Osteoblast (primary cell): ENCODE results near the gene TMEM86A. TPM values are rescaled to one million over a fixed set of nuclear protein-coding genes. Genes with fewer than 3 reads are reported as not detected.

Experiments
- DNase-seq: peaks from one replicate; pipeline ENCODE4 v3.0.0; 2011; ENCODE audit warnings: low spot score, mixed read lengths; ENCODE audit not compliant: insufficient read length; ENCODE audit errors: missing footprints
- H2AFZ ChIP-seq: 2 replicates; pipeline ENCODE4 v1.6.0; 2011; ENCODE audit warnings: mild to moderate bottlenecking, low read length
- H3K27ac ChIP-seq: 2 replicates; pipeline ENCODE4 v1.5.1; 2011; ENCODE audit warnings: mild to moderate bottlenecking, low read depth, low read length, moderate library complexity
- H3K27me3 ChIP-seq: 2 replicates; pipeline ENCODE4 v1.6.0; 2012; ENCODE audit warnings: mild to moderate bottlenecking, control low read depth, inconsistent platforms, low read length, moderate library complexity; ENCODE audit not compliant: insufficient read depth
- H3K36me3 ChIP-seq: 2 replicates; pipeline ENCODE4 v1.5.1; 2011; ENCODE audit warnings: mild to moderate bottlenecking, low read length, control low read depth, moderate library complexity; ENCODE audit not compliant: insufficient read depth
- H3K4me1 ChIP-seq: 2 replicates; pipeline ENCODE4 v1.5.1; 2011; ENCODE audit warnings: mild to moderate bottlenecking, low read length, control low read depth, moderate library complexity; ENCODE audit not compliant: insufficient read depth
- H3K4me2 ChIP-seq: 2 replicates; pipeline ENCODE4 v1.6.0; 2011; ENCODE audit warnings: mild to moderate bottlenecking, low read length; ENCODE audit not compliant: insufficient read depth
- H3K4me3 ChIP-seq: fragments of 200-600 bp; sonication (generic); 3 replicates; pipeline ENCODE4 v1.5.1; 2012; ENCODE audit warnings: mild to moderate bottlenecking, low read length, inconsistent platforms; ENCODE audit not compliant: insufficient read depth
- H3K79me2 ChIP-seq: 2 replicates; pipeline ENCODE4 v1.6.0; 2012; ENCODE audit warnings: mild to moderate bottlenecking, low read length, control low read depth, inconsistent platforms; ENCODE audit not compliant: insufficient read depth
- H3K9me3 ChIP-seq: 2 replicates; pipeline ENCODE4 v1.5.1; 2011; ENCODE audit warnings: low read depth, low read length, control low read depth
- H4K20me1 ChIP-seq: 2 replicates; pipeline ENCODE4 v1.6.0; 2012; ENCODE audit warnings: mild to moderate bottlenecking, low read length, control low read depth; ENCODE audit not compliant: insufficient read depth
- total RNA-seq: library from RNA; depleted of rRNA; stranded (reverse); fragments of >200 nt; gene quantifications from 2 replicates; pipeline ENCODE4 v1.2.3, GENCODE V29; 2012
- TF ChIP-seq, protein P1 (sequence below): IDR thresholded peaks from 2 replicates; pipeline ENCODE4 v1.5.1; 2011; ENCODE audit warnings: mild to moderate bottlenecking, low read depth, low read length, moderate library complexity; ENCODE audit errors: extremely low read depth

The TMEM86A gene, protein sequence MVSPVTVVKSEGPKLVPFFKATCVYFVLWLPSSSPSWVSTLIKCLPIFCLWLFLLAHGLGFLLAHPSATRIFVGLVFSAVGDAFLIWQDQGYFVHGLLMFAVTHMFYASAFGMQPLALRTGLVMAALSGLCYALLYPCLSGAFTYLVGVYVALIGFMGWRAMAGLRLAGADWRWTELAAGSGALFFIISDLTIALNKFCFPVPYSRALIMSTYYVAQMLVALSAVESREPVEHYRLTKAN
- total RNA-seq = 3.3 and 4.1 TPM in 2 replicates

DNA sequence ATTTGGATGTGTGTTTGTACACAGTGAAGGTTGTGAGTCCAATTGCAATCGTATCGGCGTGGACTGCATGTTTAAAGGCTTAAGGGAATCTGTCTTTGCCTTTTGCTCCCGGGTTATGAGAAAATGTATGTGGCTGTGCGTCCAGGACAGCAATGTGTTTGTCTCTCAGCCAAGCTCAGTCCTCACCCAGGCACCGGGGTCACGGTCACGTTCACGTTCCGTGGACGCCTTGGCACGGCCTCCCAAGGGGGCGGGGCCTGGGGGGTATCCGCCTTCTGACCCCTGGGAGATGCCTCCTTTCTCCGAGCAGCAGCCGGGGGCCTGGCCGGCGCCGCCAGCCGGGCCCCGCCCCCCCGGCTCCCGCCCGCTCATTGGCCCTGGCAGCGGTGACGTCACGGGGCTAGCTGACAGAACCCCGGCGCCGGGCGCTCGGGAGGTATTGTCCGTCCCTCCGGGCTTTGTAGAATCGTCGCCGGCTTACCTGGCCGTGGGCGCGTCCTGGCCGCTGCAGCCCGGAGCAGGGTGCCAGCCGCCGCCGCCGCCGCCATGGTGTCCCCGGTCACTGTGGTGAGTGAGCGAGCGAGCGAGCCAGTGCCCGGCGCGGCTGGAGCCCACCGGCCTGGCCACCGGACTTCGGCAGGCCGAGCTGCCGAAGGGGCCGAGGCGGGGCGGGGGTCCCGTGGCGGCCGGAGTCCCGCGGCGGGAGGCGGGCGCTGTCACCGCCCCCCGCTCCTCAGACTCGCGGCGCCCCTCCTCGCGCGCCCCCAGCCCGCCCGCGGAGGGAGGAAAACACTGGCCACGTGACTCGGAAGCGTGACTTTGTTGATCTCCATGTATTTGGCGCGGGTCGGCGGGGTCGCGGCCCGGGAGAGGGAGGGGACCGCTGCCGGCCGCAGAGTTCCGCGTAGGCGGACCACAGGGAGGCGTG is at the start of gene TMEM86A:
TSS of gene TMEM86A (plus strand) at position 439 of the 928 bp plus-strand sequence. CDS start at position 547, 108 bp downstream.
- Histone ChIP-seq H3K4me1 (peaks cover 14% of the 10 kb centered on the region), H3K4me3 (peak within 1 kb of the TSS; percentile 80)
- peak; percentile 100 for DNase-seq

DNA sequence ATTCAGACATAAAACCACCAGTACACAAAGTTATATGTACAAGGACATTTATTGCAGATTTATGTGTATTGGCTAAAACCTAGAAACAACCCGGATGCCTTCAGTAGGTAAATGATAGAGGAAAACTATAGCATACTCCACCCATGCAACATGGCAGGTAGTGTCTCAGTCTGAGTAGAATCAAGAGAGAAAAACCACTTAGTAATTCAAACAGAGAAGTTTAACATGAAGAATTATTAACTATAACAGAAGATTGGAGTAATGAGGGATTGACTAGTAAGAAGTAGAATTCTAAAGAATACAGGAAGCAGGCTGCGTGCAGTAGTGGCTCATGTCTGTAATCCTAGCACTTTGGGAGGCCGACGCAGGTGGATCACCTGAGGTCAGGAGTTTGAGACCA is 48.2 kb upstream of the TMEM86A start:
- TF ChIP-seq, protein P1, sequence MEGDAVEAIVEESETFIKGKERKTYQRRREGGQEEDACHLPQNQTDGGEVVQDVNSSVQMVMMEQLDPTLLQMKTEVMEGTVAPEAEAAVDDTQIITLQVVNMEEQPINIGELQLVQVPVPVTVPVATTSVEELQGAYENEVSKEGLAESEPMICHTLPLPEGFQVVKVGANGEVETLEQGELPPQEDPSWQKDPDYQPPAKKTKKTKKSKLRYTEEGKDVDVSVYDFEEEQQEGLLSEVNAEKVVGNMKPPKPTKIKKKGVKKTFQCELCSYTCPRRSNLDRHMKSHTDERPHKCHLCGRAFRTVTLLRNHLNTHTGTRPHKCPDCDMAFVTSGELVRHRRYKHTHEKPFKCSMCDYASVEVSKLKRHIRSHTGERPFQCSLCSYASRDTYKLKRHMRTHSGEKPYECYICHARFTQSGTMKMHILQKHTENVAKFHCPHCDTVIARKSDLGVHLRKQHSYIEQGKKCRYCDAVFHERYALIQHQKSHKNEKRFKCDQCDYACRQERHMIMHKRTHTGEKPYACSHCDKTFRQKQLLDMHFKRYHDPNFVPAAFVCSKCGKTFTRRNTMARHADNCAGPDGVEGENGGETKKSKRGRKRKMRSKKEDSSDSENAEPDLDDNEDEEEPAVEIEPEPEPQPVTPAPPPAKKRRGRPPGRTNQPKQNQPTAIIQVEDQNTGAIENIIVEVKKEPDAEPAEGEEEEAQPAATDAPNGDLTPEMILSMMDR = no peak
- no peaks in the 10 kb centered on the region for H3K9me3 ChIP-seq
- no peaks in the 10 kb centered on the region for H3K4me1 ChIP-seq
- no peak overlapping the region for H3K4me2 ChIP-seq
- H4K20me1 ChIP-seq = no peaks in the 10 kb centered on the region
- no peak overlapping the region for H2AFZ ChIP-seq
- DNase-seq = no peak
- H3K36me3 ChIP-seq = no peaks in the 10 kb centered on the region
- H3K79me2 ChIP-seq = no peaks in the 10 kb centered on the region
- H3K4me3 ChIP-seq = no peak overlapping the region
- no peaks in the 10 kb centered on the region for H3K27me3 ChIP-seq
- H3K27ac ChIP-seq = no peak overlapping the region

More for the DNA sequence above, at the start of gene TMEM86A:
- H3K4me2 ChIP-seq = peak within 1 kb of the TSS; percentile 91
- H3K27me3 ChIP-seq = peaks cover 13% of the 10 kb centered on the region
- H3K27ac ChIP-seq = no peak within 1 kb of the TSS
- no peaks in the 10 kb centered on the region for H4K20me1 ChIP-seq
- no peaks in the 10 kb centered on the region for H3K79me2 ChIP-seq
- no peaks in the 10 kb centered on the region for H3K36me3 ChIP-seq
- TF ChIP-seq, protein P1 = no peak
- peak within 1 kb of the TSS; percentile 93 for H2AFZ ChIP-seq
- H3K9me3 ChIP-seq = no peaks in the 10 kb centered on the region

DNA sequence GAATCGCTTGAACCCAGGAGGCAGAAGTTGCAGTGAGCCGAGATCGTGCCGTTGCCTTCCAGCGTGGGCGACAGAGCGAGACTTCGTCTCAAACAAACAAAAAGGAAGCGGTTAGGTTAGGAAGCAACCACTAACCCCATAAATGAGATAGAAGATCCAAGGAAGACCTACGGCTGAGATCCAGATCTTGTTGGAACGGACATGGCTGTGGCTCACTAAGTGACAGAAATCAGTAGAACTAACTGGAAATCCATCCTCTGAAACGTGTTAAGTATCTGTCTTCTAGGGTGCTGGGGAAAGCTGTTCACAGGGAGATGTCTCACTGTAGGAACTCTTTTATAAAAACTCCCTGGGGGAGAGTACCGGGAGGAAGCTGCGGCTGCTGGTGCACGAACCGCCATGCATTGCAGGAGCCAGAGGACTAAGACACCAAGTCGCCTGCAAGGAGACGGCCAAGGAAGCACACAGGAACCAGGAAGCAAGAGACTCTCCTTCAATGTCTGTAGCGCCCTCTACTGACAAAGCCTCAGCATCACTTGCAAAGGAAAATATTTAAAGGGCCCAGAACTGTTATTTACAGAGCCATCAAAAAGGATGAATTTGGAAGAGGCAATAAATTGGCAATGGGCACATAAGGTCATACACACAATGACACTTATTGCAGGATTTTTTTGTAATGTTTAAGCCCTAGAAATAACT is 47.6 kb upstream of the TMEM86A start:
- Histone ChIP-seq H3K36me3 (no peaks in the 10 kb centered on the region), H4K20me1 (no peaks in the 10 kb centered on the region), H3K4me3 (no peak overlapping the region), H3K79me2 (no peaks in the 10 kb centered on the region), H3K4me1 (no peaks in the 10 kb centered on the region), H2AFZ (peak overlapping the region; percentile 56), H3K4me2 (no peak overlapping the region), H3K27ac (no peak overlapping the region), H3K27me3 (no peaks in the 10 kb centered on the region), H3K9me3 (no peaks in the 10 kb centered on the region)
- peak; percentile 39 for DNase-seq
- TF ChIP-seq, protein P1 = peak; percentile 64
